ENCODE data around the gene CDC14A. TPM values are rescaled to one million over a fixed set of nuclear protein-coding genes. Genes with fewer than 3 reads are reported as not detected.

The CDC14A gene
- total and polyA plus RNA-seq, 8 donors, result 8.9 to 16.4 (median 14.2) TPM

GRCh38 chr1:100414693-100415497 lies 62.6 kb downstream of the CDC14A start:
- no peak for TF ChIP-seq CTCF (IDR thresholded peaks at IDR 0.05)
- DNase-seq (no peak), ATAC-seq (no peak)
- no peaks in the 10 kb centered on the region for H3K27me3 ChIP-seq
- H3K4me3 ChIP-seq, result no peak overlapping the region
- H3K27ac ChIP-seq, result peak overlapping the region in 1 of 2 donors; percentile 14
- peaks cover 3 to 10% of the 10 kb centered on the region in 2 donors for H3K4me1 ChIP-seq
- intact Hi-C loops (cut with DNase I), result no loop called here
- H3K9me3 ChIP-seq, result no peaks in the 10 kb centered on the region
- H3K36me3 ChIP-seq, result no peaks in the 10 kb centered on the region

- no peaks in the 10 kb centered on the region for H3K27me3 ChIP-seq
- no peak for ATAC-seq
These were observed 63.1 kb downstream of the CDC14A start for GRCh38 chr1:100415498-100415778.

GRCh38 chr1:100419072-100419471 lies 66.8 kb downstream of the CDC14A start:
- no peak for TF ChIP-seq CTCF (IDR thresholded peaks at IDR 0.05)
- Histone ChIP-seq H3K4me3 (no peak overlapping the region), H3K9me3 (no peaks in the 10 kb centered on the region), H3K27me3 (no peaks in the 10 kb centered on the region), H3K4me1 (peaks cover 3 to 11% of the 10 kb centered on the region in 2 donors), H3K36me3 (no peaks in the 10 kb centered on the region), H3K27ac (no peak overlapping the region)
- ATAC-seq, result no peak
- intact Hi-C loops (cut with DNase I), result no loop called here
- no peak for DNase-seq

More at GRCh38 chr1:100415498-100415778, 63.1 kb downstream of the CDC14A start:
- intact Hi-C loops (cut with DNase I), result no loop called here
- Histone ChIP-seq H3K36me3 (no peaks in the 10 kb centered on the region), H3K4me1 (peaks cover 3 to 10% of the 10 kb centered on the region in 2 donors), H3K9me3 (no peaks in the 10 kb centered on the region), H3K27ac (peak overlapping the region in 1 of 2 donors; percentile 14), H3K4me3 (no peak overlapping the region)
- no peak for TF ChIP-seq CTCF (IDR thresholded peaks at IDR 0.05)
- no peak for DNase-seq

- Histone ChIP-seq H3K9me3 (no peaks in the 10 kb centered on the region), H3K36me3 (peaks cover 0 to 9% of the 10 kb centered on the region in 2 donors), H3K4me3 (no peak overlapping the region), H3K4me1 (peaks cover 0 to 7% of the 10 kb centered on the region in 2 donors), H3K27me3 (no peaks in the 10 kb centered on the region), H3K27ac (no peak overlapping the region)
- ATAC-seq, result no peak
- no peak for TF ChIP-seq CTCF (IDR thresholded peaks at IDR 0.05)
- DNase-seq, result no peak
- intact Hi-C loops (cut with DNase I), result no loop called here
These were observed 69.8 kb downstream of the CDC14A start for GRCh38 chr1:100422065-100422464.

- Histone ChIP-seq H3K27ac (no peak overlapping the region), H3K9me3 (no peaks in the 10 kb centered on the region), H3K27me3 (no peaks in the 10 kb centered on the region), H3K36me3 (peaks cover 0 to 9% of the 10 kb centered on the region in 2 donors), H3K4me3 (no peak overlapping the region), H3K4me1 (peaks cover 0 to 7% of the 10 kb centered on the region in 2 donors)
- ATAC-seq (no peak), DNase-seq (no peak)
- intact Hi-C loops (cut with DNase I), result no loop called here
- TF ChIP-seq CTCF (IDR thresholded peaks at IDR 0.05), result no peak
These were observed 71.6 kb downstream of the CDC14A start for GRCh38 chr1:100423832-100424337.

Data from left lung (tissue), 10 donors.